ENCODE data around the gene TMEM108.

Gene TMEM108

DNA sequence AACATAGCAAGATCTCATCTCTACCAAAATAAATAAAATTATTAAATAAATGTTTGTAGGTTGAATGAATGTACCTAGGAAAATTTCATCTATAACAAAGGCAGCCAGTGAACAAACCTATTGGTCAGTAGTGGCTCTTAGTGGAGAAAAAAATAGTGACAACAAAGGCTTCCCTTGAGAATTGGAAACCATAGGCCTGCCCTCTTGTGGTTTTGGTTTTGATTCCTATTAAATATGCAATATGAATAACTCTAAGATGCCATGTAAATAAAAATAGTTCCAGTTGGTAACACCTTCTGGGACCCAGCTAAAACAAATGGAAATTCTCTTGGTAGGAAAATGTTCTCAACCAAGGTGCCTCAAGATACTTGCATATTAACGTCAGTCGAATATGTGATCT is 216.0 kb downstream of the TMEM108 start:
- Histone ChIP-seq H3K36me3 (ENCODE audit: control insufficient read depth in 2 of 2, insufficient read depth in 1 of 2, low read length in 2 of 2) (no peaks in the 10 kb centered on the region), H3K27ac (ENCODE audit: extremely low read depth, low read depth, low read length) (no peak overlapping the region), H3K4me1 (ENCODE audit: control insufficient read depth, insufficient read depth, low read length) (no peaks in the 10 kb centered on the region), H3K9me3 (ENCODE audit: control insufficient read depth, insufficient read depth, low read depth, low read length) (no peaks in the 10 kb centered on the region), H3K4me3 (ENCODE audit: low read depth, low read length) (no peak overlapping the region)
- ChIA-PET CTCF (no interaction called here), POLR2A (no interaction called here)
- no peak for TF ChIP-seq ZNF202 (tag by site-specific recombination; IDR thresholded peaks at IDR 0.05; ENCODE audit: borderline replicate concordance)
- TF ChIP-seq ZNF596 (tag by site-specific recombination; IDR thresholded peaks at IDR 0.05), result no peak
- TF ChIP-seq FEZF1 (tag by site-specific recombination; IDR thresholded peaks at IDR 0.05), result no peak
- TF ChIP-seq, protein P1, sequence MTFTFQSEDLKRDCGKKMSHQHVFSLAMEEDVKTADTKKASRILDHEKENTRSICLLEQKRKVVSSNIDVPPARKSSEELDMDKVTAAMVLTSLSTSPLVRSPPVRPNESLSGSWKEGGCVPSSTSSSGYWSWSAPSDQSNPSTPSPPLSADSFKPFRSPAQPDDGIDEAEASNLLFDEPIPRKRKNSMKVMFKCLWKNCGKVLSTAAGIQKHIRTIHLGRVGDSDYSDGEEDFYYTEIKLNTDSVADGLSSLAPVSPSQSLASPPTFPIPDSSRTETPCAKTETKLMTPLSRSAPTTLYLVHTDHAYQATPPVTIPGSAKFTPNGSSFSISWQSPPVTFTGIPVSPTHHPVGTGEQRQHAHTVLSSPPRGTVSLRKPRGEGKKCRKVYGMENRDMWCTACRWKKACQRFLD (tag by site-specific recombination; IDR thresholded peaks at IDR 0.05), result no peak
- no peak for TF ChIP-seq ZSCAN23 (tag by site-specific recombination; IDR thresholded peaks at IDR 0.05)
- TF ChIP-seq ZNF140 (tag by site-specific recombination; IDR thresholded peaks at IDR 0.05), result no peak
- no peak for TF ChIP-seq ZNF157 (tag by site-specific recombination; IDR thresholded peaks at IDR 0.05)
- TF ChIP-seq SP3 (tag by site-specific recombination; IDR thresholded peaks at IDR 0.05), result no peak
- no peak for TF ChIP-seq ZNF391 (tag by site-specific recombination; IDR thresholded peaks at IDR 0.05; ENCODE audit: borderline replicate concordance, low read depth)
- TF ChIP-seq ZNF23 (tag by site-specific recombination; IDR thresholded peaks at IDR 0.05; ENCODE audit: borderline replicate concordance), result no peak
- TF ChIP-seq ZNF548 (tag by site-specific recombination; IDR thresholded peaks at IDR 0.05), result no peak

DNA sequence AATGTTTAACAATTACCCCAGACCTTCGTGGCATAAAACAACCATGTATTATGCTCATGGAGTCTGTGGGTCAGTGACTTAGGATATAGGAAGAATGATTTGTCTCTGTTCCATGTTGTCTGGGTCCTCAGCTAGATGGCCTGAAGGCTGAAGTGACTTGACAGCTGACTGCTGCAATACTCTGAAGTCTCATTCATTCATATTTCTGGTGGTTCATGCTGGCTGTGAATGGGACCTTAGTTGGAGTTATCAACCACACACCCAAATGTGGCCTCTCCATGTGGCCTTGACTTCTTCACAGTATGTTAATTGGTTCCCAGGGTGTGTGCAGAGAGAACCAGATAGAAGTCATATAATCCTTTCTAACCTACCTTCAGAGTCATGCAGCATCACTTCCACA is 216.5 kb downstream of the TMEM108 start:
- Histone ChIP-seq H3K4me1 (ENCODE audit: control insufficient read depth, insufficient read depth, low read length) (no peaks in the 10 kb centered on the region), H3K27ac (ENCODE audit: extremely low read depth, low read depth, low read length) (no peak overlapping the region), H3K36me3 (ENCODE audit: control insufficient read depth in 2 of 2, insufficient read depth in 1 of 2, low read length in 2 of 2) (no peaks in the 10 kb centered on the region), H3K4me3 (ENCODE audit: low read depth, low read length) (no peak overlapping the region), H3K9me3 (ENCODE audit: control insufficient read depth, insufficient read depth, low read depth, low read length) (no peaks in the 10 kb centered on the region)
- CTCF ChIA-PET, result no interaction called here
- POLR2A ChIA-PET, result no interaction called here
- TF ChIP-seq, protein P2, sequence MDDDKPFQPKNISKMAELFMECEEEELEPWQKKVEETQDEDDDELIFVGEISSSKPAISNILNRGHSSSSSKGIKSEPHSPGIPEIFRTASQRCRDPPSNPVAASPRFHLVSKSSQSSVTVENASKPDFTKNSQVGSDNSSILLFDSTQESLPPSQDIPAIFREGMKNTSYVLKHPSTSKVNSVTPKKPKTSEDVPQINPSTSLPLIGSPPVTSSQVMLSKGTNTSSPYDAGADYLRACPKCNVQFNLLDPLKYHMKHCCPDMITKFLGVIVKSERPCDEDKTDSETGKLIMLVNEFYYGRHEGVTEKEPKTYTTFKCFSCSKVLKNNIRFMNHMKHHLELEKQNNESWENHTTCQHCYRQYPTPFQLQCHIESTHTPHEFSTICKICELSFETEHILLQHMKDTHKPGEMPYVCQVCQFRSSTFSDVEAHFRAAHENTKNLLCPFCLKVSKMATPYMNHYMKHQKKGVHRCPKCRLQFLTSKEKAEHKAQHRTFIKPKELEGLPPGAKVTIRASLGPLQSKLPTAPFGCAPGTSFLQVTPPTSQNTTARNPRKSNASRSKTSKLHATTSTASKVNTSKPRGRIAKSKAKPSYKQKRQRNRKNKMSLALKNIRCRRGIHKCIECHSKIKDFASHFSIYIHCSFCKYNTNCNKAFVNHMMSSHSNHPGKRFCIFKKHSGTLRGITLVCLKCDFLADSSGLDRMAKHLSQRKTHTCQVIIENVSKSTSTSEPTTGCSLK (tag by site-specific recombination; IDR thresholded peaks at IDR 0.05), result no peak
- TF ChIP-seq ZNF76 (tag by site-specific recombination; IDR thresholded peaks at IDR 0.05; ENCODE audit: borderline replicate concordance, low read depth) (no peak), ZNF292 (tag by site-specific recombination; IDR thresholded peaks at IDR 0.05; ENCODE audit: borderline replicate concordance, low read depth) (no peak), ZNF521 (tag by site-specific recombination; IDR thresholded peaks at IDR 0.05) (no peak), ZNF701 (tag by site-specific recombination; IDR thresholded peaks at IDR 0.05) (no peak), MYNN (tag by site-specific recombination; IDR thresholded peaks at IDR 0.05; ENCODE audit: borderline replicate concordance) (no peak), ZNF785 (tag by site-specific recombination; IDR thresholded peaks at IDR 0.05) (no peak), SALL2 (tag by site-specific recombination; IDR thresholded peaks at IDR 0.05; ENCODE audit: borderline replicate concordance) (no peak), ZNF654 (tag by site-specific recombination; IDR thresholded peaks at IDR 0.05; ENCODE audit: low read depth) (no peak), ZNF548 (tag by site-specific recombination; IDR thresholded peaks at IDR 0.05) (no peak), MEIS1 (CRISPR knock-in tag; IDR thresholded peaks at IDR 0.05; ENCODE audit: borderline replicate concordance) (no peak)
- TF ChIP-seq, protein P3, sequence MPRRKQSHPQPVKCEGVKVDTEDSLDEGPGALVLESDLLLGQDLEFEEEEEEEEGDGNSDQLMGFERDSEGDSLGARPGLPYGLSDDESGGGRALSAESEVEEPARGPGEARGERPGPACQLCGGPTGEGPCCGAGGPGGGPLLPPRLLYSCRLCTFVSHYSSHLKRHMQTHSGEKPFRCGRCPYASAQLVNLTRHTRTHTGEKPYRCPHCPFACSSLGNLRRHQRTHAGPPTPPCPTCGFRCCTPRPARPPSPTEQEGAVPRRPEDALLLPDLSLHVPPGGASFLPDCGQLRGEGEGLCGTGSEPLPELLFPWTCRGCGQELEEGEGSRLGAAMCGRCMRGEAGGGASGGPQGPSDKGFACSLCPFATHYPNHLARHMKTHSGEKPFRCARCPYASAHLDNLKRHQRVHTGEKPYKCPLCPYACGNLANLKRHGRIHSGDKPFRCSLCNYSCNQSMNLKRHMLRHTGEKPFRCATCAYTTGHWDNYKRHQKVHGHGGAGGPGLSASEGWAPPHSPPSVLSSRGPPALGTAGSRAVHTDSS (tag by site-specific recombination; IDR thresholded peaks at IDR 0.05), result no peak
- TF ChIP-seq, protein P4, sequence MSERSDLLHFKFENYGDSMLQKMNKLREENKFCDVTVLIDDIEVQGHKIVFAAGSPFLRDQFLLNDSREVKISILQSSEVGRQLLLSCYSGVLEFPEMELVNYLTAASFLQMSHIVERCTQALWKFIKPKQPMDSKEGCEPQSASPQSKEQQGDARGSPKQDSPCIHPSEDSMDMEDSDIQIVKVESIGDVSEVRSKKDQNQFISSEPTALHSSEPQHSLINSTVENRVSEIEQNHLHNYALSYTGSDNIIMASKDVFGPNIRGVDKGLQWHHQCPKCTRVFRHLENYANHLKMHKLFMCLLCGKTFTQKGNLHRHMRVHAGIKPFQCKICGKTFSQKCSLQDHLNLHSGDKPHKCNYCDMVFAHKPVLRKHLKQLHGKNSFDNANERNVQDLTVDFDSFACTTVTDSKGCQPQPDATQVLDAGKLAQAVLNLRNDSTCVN (tag by site-specific recombination; optimal IDR thresholded peaks at IDR 0.05), result no peak
- TF ChIP-seq, protein P5, sequence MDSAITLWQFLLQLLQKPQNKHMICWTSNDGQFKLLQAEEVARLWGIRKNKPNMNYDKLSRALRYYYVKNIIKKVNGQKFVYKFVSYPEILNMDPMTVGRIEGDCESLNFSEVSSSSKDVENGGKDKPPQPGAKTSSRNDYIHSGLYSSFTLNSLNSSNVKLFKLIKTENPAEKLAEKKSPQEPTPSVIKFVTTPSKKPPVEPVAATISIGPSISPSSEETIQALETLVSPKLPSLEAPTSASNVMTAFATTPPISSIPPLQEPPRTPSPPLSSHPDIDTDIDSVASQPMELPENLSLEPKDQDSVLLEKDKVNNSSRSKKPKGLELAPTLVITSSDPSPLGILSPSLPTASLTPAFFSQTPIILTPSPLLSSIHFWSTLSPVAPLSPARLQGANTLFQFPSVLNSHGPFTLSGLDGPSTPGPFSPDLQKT (IDR thresholded peaks at IDR 0.05; ENCODE audit: borderline replicate concordance, low read depth, low read length), result no peak
- TF ChIP-seq, protein P6, sequence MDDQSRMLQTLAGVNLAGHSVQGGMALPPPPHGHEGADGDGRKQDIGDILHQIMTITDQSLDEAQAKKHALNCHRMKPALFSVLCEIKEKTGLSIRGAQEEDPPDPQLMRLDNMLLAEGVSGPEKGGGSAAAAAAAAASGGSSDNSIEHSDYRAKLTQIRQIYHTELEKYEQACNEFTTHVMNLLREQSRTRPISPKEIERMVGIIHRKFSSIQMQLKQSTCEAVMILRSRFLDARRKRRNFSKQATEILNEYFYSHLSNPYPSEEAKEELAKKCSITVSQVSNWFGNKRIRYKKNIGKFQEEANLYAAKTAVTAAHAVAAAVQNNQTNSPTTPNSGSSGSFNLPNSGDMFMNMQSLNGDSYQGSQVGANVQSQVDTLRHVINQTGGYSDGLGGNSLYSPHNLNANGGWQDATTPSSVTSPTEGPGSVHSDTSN (CRISPR knock-in tag; IDR thresholded peaks at IDR 0.05), result no peak

Measured in HEK293 (cell line).